Transverse colon (tissue), 4 donors: ENCODE data around the gene RFX6. TPM values are rescaled to one million over a fixed set of nuclear protein-coding genes. Genes with fewer than 3 reads are reported as not detected.

Experiments used
- DNase-seq: peaks from one replicate; pipeline ENCODE4 v3.0.0-alpha.2; 2019
- H3K27ac ChIP-seq, 4 donors: fragments of 200-600 bp; sonication (generic); 2 replicates each; pipeline ENCODE4 v1.5.1; 2016 to 2018; ENCODE audit warnings: inconsistent platforms in 4 of 4
- H3K27me3 ChIP-seq: fragments of 200-600 bp; sonication (generic); 2 replicates; pipeline ENCODE4 v1.5.1; 2017; ENCODE audit warnings: inconsistent platforms
- H3K36me3 ChIP-seq, 4 donors: fragments of 200-600 bp; sonication (generic); 2 replicates each; pipeline ENCODE4 v1.5.1; 2017 to 2019; ENCODE audit warnings: inconsistent platforms in 4 of 4
- H3K4me1 ChIP-seq, 4 donors: fragments of 200-600 bp; sonication (generic); 2 replicates each; pipeline ENCODE4 v1.5.1; 2017 to 2020; ENCODE audit warnings: inconsistent platforms in 4 of 4
- H3K4me3 ChIP-seq, 4 donors: fragments of 200-600 bp; sonication (generic); 1 replicate in 1 of 4; 2 replicates in 3 of 4; pipeline versions ENCODE4 v1.5.1 to v1.6.1; 2017 to 2019; ENCODE audit warnings: inconsistent platforms in 4 of 4
- H3K9me3 ChIP-seq, 2 donors: fragments of 200-600 bp; sonication (generic); 2 replicates each; pipeline ENCODE4 v1.5.1; 2017 to 2019; ENCODE audit warnings: inconsistent platforms in 2 of 2
- CTCF ChIP-seq, 5 experiments: fragments of 200-600 bp in 3 of 5; fragments of 450-650 bp in 2 of 5; sonication (generic) in 3 of 5; IDR thresholded peaks; 1 replicate in 2 of 5; 2 replicates in 3 of 5; pipeline ENCODE4 v1.5.1; 2016 to 2017; ENCODE audit warnings: antibody characterized with exemption in 5 of 5, inconsistent platforms in 3 of 5, mild to moderate bottlenecking in 2 of 5, moderate library complexity in 1 of 5
- EP300 ChIP-seq: sonication (generic); formaldehyde crosslinking; IDR thresholded peaks from one replicate; pipeline ENCODE4 v1.6.1; 2017; ENCODE audit warnings: antibody characterized with exemption, low read depth
- POLR2A ChIP-seq: fragments of 450-650 bp; IDR thresholded peaks from one replicate; pipeline ENCODE4 v1.6.1; 2016; ENCODE audit warnings: antibody characterized with exemption, mild to moderate bottlenecking, moderate library complexity
- POLR2AphosphoS5 ChIP-seq, 3 donors: sonication (generic); formaldehyde crosslinking; IDR thresholded peaks; one replicate each; pipeline ENCODE4 v1.6.1; 2016; ENCODE audit warnings: antibody characterized with exemption in 3 of 3
- WGBS, 2 donors: methylation state at CpG; one replicate each; pipeline ENCODE4 v1.1.5; 2018; ENCODE audit warnings: low coverage in 1 of 2; 5-methylcytosine and 5-hydroxymethylcytosine counted together
- in situ Hi-C, 4 donors: fragments of 200-750 bp; cut with MboI; loops; one replicate each; pipeline versions ENCODE4 v1.15.0 to v1.15.1; 2017; ENCODE audit warnings: low sequenced_read_pairs in 3 of 4, low pct_ligation_motif_present in 1 of 4, low pct_unique_long_range_greater_than_20kb in 1 of 4
- intact Hi-C: fragments of 100-400 bp; cut with DNase I; formaldehyde crosslinking; loops from one replicate; pipeline ENCODE4 v1.15.1; 2023; ENCODE audit warnings: low total_unique reads
- total RNA-seq, 4 donors: library from RNA; depleted of rRNA; stranded (reverse); fragments of >200 nt; gene quantifications; one replicate each; pipeline ENCODE4 v1.1.0, GENCODE V29; 2016

RFX6 gene
- total RNA-seq, 4 donors from 2014 or later, result 0.48 to 3.8 (median 1.1) TPM; not detected in 1

- Histone ChIP-seq H3K9me3 (peaks cover 6 to 13% of the 10 kb centered on the region in 2 donors), H3K27ac (no peak overlapping the region)
- in situ Hi-C loops, result no loop called here
Measured at GRCh38 chr6:116858060-116858459, 19.0 kb upstream of the RFX6 start.

GRCh38 chr6:116859264-116859663 is 17.8 kb upstream of the RFX6 start:
- Histone ChIP-seq H3K36me3 (no peaks in the 10 kb centered on the region), H3K4me1 (no peaks in the 10 kb centered on the region), H3K27ac (no peak overlapping the region), H3K27me3 (no peaks in the 10 kb centered on the region), H3K4me3 (no peak overlapping the region), H3K9me3 (peaks cover 6 to 13% of the 10 kb centered on the region in 2 donors)
- DNase-seq, result no peak
- in situ Hi-C loops (no loop called here), intact Hi-C loops (no loop called here)
- TF ChIP-seq POLR2AphosphoS5 (IDR thresholded peaks at IDR 0.05), result no peak
- TF ChIP-seq POLR2A, result no peak
- no peak for TF ChIP-seq EP300
- no peak for TF ChIP-seq CTCF (IDR thresholded peaks at IDR 0.05)

More at GRCh38 chr6:116858060-116858459, 19.0 kb upstream of the RFX6 start:
- intact Hi-C loops, result no loop called here
- H3K36me3 ChIP-seq, result no peaks in the 10 kb centered on the region
- no peak overlapping the region for H3K4me3 ChIP-seq
- no peak for TF ChIP-seq EP300
- TF ChIP-seq POLR2AphosphoS5 (IDR thresholded peaks at IDR 0.05), result no peak
- TF ChIP-seq POLR2A, result no peak
- no peak for TF ChIP-seq CTCF (IDR thresholded peaks at IDR 0.05)
- no peaks in the 10 kb centered on the region for H3K27me3 ChIP-seq
- DNase-seq, result no peak
- H3K4me1 ChIP-seq, result no peaks in the 10 kb centered on the region

GRCh38 chr6:116866281-116866871 is 10.7 kb upstream of the RFX6 start:
- H3K4me3 ChIP-seq, result no peak overlapping the region
- DNase-seq, result no peak
- H3K4me1 ChIP-seq, result no peaks in the 10 kb centered on the region
- TF ChIP-seq EP300 (no peak), POLR2AphosphoS5 (IDR thresholded peaks at IDR 0.05) (no peak), CTCF (IDR thresholded peaks at IDR 0.05) (no peak), POLR2A (no peak)
- H3K27me3 ChIP-seq, result peaks cover 3% of the 10 kb centered on the region
- 40 to 81% methylated on average over 1 to 3 of the region's 3 CpGs for WGBS, 2 donors
- H3K36me3 ChIP-seq, result no peaks in the 10 kb centered on the region
- no peak overlapping the region for H3K27ac ChIP-seq
- in situ Hi-C loops (no loop called here), intact Hi-C loops (no loop called here)
- no peaks in the 10 kb centered on the region for H3K9me3 ChIP-seq

GRCh38 chr6:116872771-116873170 is 4.3 kb upstream of the RFX6 start:
- peaks cover 55% of the 10 kb centered on the region for H3K27me3 ChIP-seq
- in situ Hi-C loops, result no loop called here
- TF ChIP-seq CTCF (IDR thresholded peaks at IDR 0.05) (no peak), POLR2AphosphoS5 (IDR thresholded peaks at IDR 0.05) (no peak)
- intact Hi-C loops, result no loop called here
- no peak overlapping the region for H3K27ac ChIP-seq
- H3K4me1 ChIP-seq, result peaks cover 0 to 15% (median 12%) of the 10 kb centered on the region in 4 donors
- no peak for DNase-seq
- no peaks in the 10 kb centered on the region for H3K36me3 ChIP-seq
- no peak overlapping the region for H3K4me3 ChIP-seq
- H3K9me3 ChIP-seq, result no peaks in the 10 kb centered on the region
- 92 to 93% methylated on average over 3 to 4 of the region's 4 CpGs for WGBS, 2 donors
